D721Med (cell line): ENCODE data around the gene ARHGEF7.

Experiments
- DNase-seq: peaks from one replicate; pipeline ENCODE4 v3.0.0; 2011; ENCODE audit warnings: low spot score; ENCODE audit not compliant: insufficient read length
- FAIRE-seq: peaks from 2 replicates; lab custom pipeline; 2011; peaks lifted over from hg19 to GRCh38; lab: Jason Lieb, UNC
- TF ChIP-seq, protein P1 (sequence below): IDR thresholded peaks from 2 replicates; pipeline ENCODE4 v1.5.1; 2012; ENCODE audit warnings: mild to moderate bottlenecking, control low read depth; ENCODE audit not compliant: insufficient read depth; ENCODE audit errors: missing control alignments

ARHGEF7 gene

DNA sequence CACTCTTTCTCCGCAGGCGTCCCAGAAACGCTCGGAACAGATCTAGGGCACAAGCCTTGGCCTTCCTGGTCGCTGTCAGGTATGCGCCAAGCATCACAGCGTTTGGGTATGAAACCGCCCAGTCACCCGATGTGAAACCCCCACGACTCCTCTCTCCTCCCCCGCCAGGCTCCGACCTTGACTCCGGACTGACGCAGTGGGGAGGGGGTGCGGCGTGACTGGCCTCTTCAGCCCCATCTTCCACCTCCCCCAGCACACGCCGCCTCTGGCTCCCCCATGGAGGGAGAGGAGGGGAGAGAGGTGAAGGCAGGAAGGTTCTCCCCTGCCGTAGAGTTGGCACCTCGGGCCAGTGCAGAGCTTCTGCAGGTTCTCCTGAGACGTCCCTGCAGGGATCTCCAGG lies 22.0 kb upstream of the ARHGEF7 start:
- FAIRE-seq (no peak), DNase-seq (no peak)
- TF ChIP-seq, protein P1, sequence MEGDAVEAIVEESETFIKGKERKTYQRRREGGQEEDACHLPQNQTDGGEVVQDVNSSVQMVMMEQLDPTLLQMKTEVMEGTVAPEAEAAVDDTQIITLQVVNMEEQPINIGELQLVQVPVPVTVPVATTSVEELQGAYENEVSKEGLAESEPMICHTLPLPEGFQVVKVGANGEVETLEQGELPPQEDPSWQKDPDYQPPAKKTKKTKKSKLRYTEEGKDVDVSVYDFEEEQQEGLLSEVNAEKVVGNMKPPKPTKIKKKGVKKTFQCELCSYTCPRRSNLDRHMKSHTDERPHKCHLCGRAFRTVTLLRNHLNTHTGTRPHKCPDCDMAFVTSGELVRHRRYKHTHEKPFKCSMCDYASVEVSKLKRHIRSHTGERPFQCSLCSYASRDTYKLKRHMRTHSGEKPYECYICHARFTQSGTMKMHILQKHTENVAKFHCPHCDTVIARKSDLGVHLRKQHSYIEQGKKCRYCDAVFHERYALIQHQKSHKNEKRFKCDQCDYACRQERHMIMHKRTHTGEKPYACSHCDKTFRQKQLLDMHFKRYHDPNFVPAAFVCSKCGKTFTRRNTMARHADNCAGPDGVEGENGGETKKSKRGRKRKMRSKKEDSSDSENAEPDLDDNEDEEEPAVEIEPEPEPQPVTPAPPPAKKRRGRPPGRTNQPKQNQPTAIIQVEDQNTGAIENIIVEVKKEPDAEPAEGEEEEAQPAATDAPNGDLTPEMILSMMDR: no peak

DNA sequence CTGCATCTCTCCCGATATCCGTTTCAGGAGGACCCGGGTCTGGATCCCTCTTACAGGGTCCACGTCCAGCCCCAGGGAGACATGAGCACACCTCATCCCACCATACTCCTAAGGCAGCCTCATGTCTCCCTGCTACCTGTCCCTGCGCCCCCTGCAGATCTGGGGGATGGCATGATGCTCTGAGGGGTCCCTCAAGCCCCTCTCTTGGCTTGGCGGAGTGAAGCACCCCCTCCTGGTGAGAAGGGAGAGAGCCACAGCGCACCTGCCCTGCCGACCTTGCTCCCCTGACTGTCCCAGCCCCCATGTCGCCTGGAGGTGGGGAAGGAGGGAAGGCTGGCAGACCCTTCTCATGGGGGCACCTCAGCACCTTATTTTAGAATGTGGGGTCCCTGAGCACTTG lies 21.5 kb upstream of the ARHGEF7 start:
- TF ChIP-seq, protein P1: no peak
- no peak for DNase-seq
- FAIRE-seq: no peak

DNA sequence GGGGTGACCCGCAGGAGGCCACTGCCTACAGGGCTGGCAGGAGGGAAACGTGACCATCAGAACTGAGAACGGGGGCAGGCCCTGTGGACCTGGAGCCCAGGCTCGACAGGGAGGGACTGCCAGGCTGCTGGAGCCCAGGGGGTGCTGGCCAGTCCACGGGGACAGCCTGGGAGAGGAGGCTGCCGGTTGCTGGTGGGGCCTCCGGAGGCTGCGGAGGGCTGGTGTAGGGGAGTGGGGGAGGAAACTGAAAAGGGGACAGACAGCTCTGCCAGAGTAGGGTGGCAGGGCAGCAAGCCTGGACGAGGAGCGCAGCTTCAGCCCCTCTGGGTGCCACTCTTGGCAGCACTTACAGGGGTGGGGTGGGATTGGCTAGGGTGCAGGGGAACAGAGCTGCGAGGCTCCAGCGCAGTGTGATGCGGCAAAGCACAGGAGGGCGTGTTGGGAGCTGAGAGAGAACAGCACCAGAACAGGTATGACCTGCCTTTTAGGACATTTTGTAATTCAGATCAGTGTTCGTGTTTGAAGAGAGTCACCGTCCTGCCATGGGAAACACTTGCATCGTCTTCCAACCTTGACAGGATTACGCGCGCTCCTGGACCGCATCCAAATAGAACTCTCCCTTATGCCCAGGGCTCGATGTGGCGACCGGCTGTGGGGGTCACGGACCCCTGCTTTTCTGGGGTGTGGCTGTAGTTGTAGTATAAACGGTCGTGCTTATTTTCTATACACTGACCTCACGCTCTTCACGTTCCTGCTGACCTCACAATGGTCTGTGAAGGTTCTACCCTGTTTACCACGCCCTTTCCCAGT lies 19.9 kb upstream of the ARHGEF7 start:
- FAIRE-seq: no peak
- no peak for DNase-seq
- TF ChIP-seq, protein P1: no peak

DNA sequence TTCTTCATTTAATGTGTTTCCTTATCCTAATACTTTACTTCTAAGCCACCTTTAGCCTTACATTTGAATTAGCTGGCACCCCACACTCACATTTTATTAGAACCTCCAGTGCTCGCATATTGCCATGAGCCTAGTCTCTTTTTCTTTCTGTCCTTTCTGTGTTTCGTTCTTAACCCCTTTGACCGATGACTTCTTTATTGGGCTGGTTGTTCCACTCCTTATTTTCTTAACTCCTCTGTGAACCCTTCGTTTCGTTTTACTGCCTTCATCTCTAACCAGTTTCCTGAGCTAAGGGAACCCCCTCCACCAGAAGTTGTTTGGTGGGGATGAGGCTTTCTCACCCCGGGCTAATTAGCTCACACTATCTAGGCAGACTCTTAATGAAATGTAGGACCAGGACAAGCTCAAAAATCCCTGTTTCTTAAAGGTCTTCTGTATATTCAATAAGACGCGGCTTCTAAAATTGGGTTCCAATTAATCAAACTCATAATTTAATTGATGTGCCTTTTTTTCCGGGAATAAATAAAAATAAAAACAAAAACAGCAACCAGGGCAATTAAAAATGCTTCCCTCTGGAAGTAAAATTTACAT lies 19.1 kb upstream of the ARHGEF7 start:
- DNase-seq: no peak
- TF ChIP-seq, protein P1: no peak
- FAIRE-seq: no peak

DNA sequence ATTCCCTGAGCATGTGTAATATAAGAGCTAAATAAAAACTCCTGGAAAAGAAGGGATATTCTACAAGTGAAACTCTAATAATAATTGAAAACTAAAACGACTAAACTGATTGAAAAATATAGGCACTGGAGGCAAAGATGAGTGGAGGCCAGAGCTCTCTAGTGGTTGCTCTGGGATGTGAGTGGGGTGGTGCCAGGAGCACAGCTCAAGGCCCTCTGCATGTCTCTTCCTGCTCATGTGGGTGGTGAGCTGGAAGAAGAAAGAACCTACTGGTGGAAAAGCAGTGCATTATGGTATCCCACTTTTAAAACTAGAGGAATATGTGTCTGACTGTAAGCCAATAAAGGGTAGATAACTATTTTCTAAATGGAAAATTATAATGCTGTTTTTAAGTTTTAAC lies 15.8 kb upstream of the ARHGEF7 start:
- no peak for DNase-seq
- no peak for FAIRE-seq
- TF ChIP-seq, protein P1: no peak

DNA sequence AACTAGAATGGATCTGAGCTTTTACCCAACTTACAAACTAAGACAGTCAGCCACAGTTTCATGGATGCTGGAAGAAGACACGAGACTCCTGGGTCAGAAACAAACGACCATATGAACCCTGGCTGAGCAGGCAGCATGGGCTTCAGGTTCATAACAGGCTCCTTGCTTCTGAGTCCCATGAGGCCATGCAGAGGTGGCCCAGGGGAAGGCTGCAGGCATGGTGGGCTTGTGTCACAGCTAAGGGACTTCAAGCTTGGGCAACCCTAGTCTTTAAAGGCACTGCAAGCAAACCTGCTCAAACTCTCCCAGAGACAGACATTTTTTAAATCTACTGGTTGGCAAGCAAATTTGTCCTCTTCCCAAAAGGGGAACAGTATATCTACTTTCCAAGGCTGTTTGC lies 5.1 kb upstream of the ARHGEF7 start:
- TF ChIP-seq, protein P1: no peak
- FAIRE-seq (no peak), DNase-seq (no peak)

DNA sequence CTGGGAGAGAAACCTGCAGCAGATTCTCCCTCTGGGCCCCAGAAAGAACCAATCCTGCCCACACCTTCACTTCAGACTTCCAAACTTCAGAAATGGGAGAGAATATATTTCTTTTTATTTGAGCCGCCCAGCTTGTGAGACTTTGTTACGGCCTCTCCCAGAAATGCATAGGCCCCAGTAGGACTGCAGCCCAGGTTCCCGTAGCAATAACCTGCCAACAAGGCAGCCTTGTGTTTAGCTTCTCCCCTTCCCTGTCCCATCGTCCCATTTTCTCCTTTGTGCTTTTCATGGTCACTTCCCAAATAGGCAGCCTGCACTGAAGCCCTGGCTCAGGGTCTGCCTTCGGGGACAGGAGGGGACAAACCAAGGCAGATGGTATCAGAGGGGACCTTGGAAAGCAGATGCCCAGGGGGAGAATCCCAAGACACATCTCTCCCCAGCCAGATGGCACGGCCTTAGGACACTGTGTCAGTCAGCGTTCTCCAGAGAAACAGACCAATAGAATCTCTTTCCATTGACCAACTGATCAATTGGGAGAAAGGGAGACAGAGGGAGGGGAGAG lies 3.7 kb upstream of the ARHGEF7 start:
- DNase-seq (no peak), FAIRE-seq (no peak)
- TF ChIP-seq, protein P1: no peak
